PC-3 (cell line): ENCODE data around the gene SSBP2.

Experiments used
- CTCF ChIP-seq: fragments of 300-600 bp; sonication (generic); conservative IDR thresholded peaks from 2 replicates; pipeline ENCODE4 v1.5.1; 2017; ENCODE audit warnings: antibody characterized with exemption, low read depth, mild to moderate bottlenecking, low read length
- EZH2 ChIP-seq: fragments of 300-600 bp; sonication (generic); IDR thresholded peaks from one replicate; pipeline ENCODE4 v1.6.1; 2017; ENCODE audit warnings: antibody characterized with exemption, mild to moderate bottlenecking, low read length; ENCODE audit not compliant: unreplicated experiment
- EZH2phosphoT487 ChIP-seq: fragments of 300-600 bp; sonication (generic); IDR thresholded peaks from 2 replicates; pipeline ENCODE4 v1.6.1; 2018; ENCODE audit warnings: mild to moderate bottlenecking, antibody characterized with exemption, low read length, borderline replicate concordance

DNA sequence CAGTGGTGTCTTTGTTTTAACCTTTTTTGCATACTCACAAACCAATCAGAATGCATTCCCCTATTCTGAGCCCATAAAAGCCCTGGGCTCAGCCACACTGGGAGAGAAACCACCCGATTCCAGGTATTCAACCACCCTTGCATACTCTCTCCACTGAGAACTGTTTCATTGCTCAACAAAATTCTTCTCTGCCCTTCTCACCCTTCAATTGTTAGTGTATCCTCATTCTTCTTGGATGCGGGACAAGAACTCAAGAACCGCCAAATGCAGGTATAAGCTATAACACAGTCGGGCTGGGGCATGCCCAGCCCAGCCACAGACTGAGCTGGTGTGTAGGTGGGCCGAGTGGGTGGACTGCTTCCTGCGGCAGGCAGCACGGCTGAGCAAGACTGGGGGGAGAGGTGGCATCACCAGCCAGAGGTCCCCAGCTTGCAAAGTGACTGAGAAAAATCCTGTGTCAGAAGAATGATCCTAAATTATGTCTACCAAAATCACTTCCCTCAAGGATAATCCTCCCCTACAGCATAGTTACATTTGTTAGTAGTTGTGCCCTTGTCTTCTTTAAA, 141.0 kb downstream of the SSBP2 start:
- TF ChIP-seq CTCF, result no peak
- TF ChIP-seq EZH2, result no peak
- no peak for TF ChIP-seq EZH2phosphoT487
